Retinal pigment epithelial cell (primary cell): Measurements from ENCODE around the gene SLC47A2.

Source experiments
- DNase-seq: peaks from one replicate; pipeline ENCODE4 v3.0.0-alpha.2; 2010; ENCODE audit warnings: low read depth
- H3K4me3 ChIP-seq: 2 replicates; pipeline ENCODE4 v1.5.1; 2011; ENCODE audit warnings: mild to moderate bottlenecking, low read length, control low read depth, moderate library complexity
- TF ChIP-seq, protein P1 (sequence below): conservative IDR thresholded peaks from 2 replicates; pipeline ENCODE4 v1.5.1; 2011; ENCODE audit warnings: low read depth, low read length, control low read depth, inconsistent platforms

Gene SLC47A2

DNA sequence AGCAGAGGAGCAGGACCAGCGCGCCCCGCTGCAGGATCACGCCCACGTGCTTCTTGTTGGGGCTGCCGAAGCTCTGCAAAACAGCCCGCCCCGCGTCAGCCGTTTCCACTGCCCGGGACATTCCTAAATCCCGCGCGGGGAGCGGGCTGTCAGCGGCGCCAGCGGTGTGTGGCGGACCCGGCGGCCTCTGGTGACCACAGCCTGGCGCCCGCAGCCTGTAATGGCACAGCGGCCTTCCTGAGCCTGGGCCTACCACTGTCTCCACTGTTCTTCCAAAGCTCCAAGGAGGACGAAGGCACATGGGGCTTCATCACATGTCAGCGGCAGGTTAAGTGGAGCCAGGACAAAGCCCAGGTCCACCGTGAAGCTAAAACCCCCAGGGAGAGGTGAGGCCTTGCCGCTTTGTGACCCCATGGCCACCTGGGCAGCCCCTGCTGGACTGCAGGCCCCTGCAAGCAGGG lies 2.5 kb downstream of the SLC47A2 start:
- no peak for DNase-seq
- TF ChIP-seq, protein P1, sequence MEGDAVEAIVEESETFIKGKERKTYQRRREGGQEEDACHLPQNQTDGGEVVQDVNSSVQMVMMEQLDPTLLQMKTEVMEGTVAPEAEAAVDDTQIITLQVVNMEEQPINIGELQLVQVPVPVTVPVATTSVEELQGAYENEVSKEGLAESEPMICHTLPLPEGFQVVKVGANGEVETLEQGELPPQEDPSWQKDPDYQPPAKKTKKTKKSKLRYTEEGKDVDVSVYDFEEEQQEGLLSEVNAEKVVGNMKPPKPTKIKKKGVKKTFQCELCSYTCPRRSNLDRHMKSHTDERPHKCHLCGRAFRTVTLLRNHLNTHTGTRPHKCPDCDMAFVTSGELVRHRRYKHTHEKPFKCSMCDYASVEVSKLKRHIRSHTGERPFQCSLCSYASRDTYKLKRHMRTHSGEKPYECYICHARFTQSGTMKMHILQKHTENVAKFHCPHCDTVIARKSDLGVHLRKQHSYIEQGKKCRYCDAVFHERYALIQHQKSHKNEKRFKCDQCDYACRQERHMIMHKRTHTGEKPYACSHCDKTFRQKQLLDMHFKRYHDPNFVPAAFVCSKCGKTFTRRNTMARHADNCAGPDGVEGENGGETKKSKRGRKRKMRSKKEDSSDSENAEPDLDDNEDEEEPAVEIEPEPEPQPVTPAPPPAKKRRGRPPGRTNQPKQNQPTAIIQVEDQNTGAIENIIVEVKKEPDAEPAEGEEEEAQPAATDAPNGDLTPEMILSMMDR, result no peak
- H3K4me3 ChIP-seq, result no peak overlapping the region

DNA sequence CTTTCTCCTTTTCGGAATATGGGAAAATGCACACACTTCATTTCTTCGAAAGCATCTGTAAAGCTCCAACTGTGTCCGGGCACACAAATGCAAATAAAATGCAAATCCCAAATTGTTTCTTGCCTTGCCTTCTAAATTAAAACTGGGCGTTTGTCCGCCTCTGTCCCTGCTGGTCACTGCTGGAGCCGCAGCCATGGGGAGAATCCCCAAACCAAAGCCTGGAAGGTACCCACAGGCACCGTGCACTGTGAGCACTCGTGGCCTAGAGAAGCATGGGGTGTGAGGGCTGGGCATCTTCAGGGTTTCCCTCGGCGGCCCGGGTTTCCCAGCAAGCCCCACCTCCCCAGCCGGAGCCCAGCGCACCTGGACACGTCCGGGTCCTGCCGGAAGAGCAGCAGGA lies 2.9 kb downstream of the SLC47A2 start:
- no peak overlapping the region for H3K4me3 ChIP-seq
- DNase-seq, result no peak
- TF ChIP-seq, protein P1, result peak; percentile 30

DNA sequence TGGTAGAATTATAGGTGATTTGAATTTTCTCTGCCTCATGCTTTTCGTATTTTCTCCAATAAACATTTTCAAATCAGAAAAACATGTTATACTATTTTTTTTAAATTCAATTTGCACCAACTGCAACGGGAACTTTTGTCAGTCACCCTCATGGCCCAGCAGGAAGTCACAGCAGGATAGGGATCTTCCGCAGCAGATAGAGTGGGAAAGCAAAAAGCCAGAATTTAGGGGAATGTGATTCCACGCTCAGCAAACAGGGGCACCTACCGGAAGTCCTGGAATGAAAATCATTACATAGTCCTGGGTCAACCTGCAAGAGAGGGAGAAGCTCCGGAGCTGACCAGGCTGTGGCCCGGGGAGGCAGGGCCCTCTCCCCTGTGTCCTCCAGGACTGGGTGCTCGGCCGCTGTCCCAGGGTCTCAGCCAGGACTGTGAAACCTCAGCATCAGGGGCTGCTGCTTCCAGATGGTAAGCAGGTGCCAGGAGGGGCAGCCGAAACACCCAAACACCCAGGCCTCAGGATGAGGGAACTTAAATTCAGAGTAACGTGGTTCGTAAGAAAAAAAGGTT lies 3.9 kb downstream of the SLC47A2 start:
- DNase-seq, result no peak
- H3K4me3 ChIP-seq, result no peak overlapping the region
- TF ChIP-seq, protein P1, result no peak

DNA sequence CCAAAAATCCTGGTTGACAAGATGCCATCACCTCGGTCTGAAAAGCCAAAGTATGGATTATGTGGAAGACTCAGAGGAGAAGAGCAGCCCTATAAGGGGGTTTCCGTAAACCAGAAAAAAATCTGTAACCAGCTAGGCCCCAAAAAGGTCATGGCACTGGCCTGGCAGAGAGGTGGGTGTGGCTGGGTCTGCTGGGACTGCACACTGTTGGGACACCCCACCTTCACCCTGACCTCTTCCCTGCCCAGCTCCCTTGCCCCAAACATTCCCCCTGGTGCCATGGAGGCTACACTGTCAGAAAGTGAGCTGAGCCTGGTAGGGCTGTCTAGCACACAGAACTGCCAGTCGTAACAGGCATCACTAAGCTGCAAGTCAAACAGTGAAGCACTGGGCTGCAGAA lies 6.5 kb downstream of the SLC47A2 start:
- TF ChIP-seq, protein P1, result no peak
- no peak overlapping the region for H3K4me3 ChIP-seq
- no peak for DNase-seq

DNA sequence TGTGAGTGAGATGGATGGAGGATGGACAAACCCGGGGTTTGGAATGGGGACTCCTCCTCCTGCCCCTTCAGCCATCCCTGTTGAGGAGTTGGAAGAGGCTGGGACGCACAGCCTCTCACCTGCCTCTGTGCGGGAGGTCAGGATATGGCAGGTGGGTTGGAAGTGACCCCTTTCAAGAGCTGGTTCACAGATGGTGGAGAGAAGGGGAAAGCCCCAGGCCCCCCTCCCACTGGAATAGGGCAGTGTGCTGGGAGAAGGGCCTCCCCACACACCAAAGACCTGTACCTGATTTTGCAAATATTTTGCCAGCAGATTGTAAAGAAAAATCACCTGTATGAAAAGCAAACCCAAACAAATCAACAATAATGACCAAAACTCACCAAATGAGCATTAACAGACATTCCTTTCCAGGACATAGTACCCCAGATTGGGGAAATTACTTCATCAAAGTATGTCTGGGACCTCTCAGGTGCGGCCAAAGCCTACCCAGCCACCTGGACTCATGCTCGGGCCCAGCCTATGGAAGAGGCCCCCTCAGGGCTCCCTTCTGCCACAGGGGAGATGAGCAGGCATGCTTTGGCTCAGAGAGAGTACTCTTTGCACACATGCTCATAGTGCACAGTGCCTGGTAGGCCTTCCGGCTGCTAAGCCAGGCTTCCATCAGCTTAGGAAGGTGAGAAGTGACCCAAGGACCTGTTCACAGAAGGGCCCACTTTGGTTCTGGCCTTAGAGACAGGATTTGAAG lies 7.8 kb downstream of the SLC47A2 start:
- TF ChIP-seq, protein P1, result no peak
- H3K4me3 ChIP-seq, result no peak overlapping the region
- no peak for DNase-seq

DNA sequence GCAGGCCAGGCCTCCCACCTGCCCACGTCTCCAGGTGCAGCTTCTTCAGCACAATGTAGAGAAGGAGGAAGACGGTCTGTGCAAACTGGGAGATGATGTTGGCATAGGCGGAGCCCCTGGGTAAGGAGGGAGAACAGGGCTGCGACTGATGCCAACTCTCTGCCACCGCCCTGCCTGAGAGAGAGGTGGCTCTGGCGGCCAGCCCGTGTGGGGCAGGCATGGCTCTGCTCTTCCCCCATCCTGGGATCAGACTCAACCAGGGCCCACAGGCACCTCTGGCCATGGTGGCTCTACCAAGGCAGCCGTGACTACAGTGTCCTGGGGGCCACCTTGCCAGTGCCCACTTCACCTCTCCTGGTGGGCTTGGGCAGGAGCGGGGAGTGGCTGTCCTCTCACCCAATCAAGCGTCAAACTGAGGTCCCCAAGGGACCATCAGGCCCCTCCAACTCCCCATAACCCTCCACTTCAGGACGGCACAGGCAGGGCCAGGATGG lies 8.6 kb downstream of the SLC47A2 start:
- H3K4me3 ChIP-seq, result no peak overlapping the region
- DNase-seq, result no peak
- TF ChIP-seq, protein P1, result no peak
